GM12865 (cell line): ENCODE data around the gene SYNJ2.

Source experiments
- DNase-seq: peaks from one replicate; pipeline ENCODE4 v3.0.0; 2010; ENCODE audit warnings: low read depth
- H3K4me3 ChIP-seq: 2 replicates; pipeline ENCODE4 v1.5.1; 2011; ENCODE audit warnings: mild to moderate bottlenecking, low read depth, low read length, control low read depth
- CTCF ChIP-seq: IDR thresholded peaks from 2 replicates; pipeline ENCODE4 v1.5.1; 2011; ENCODE audit warnings: low read length, control low read depth, low read depth, inconsistent platforms; ENCODE audit not compliant: insufficient read depth; ENCODE audit errors: missing control alignments

The SYNJ2 gene

GRCh38 chr6:158058171-158058651, 76.5 kb downstream of the SYNJ2 start:
- DNase-seq, result no peak
- TF ChIP-seq CTCF, result no peak
- H3K4me3 ChIP-seq, result no peak overlapping the region

GRCh38 chr6:158059108-158059507, 77.4 kb downstream of the SYNJ2 start:
- no peak overlapping the region for H3K4me3 ChIP-seq
- no peak for TF ChIP-seq CTCF
- DNase-seq, result no peak

- TF ChIP-seq CTCF, result no peak
- DNase-seq, result no peak
- no peak overlapping the region for H3K4me3 ChIP-seq
These were observed 79.0 kb downstream of the SYNJ2 start for GRCh38 chr6:158060455-158061360.

GRCh38 chr6:158061361-158061708, 79.7 kb downstream of the SYNJ2 start:
- no peak overlapping the region for H3K4me3 ChIP-seq
- no peak for TF ChIP-seq CTCF
- DNase-seq, result no peak

- no peak for TF ChIP-seq CTCF
- DNase-seq, result no peak
- no peak overlapping the region for H3K4me3 ChIP-seq
These were observed 80.2 kb downstream of the SYNJ2 start for GRCh38 chr6:158061709-158062461.

GRCh38 chr6:158063736-158064135, 82.1 kb downstream of the SYNJ2 start:
- no peak for DNase-seq
- no peak for TF ChIP-seq CTCF
- H3K4me3 ChIP-seq, result no peak overlapping the region
